SK-N-SH (cell line): Measurements from ENCODE around the gene S100A5. TPM values are rescaled to one million over a fixed set of nuclear protein-coding genes. Genes with fewer than 3 reads are reported as not detected.
"Not testable (repeated sequence)": the region's sequence is repeated elsewhere in the genome, so short reads cannot be mapped to it uniquely, and the experiment has no call there.

Source experiments
- CTCF ChIA-PET: fragments of 300-600, 350-600 bp; formaldehyde crosslinking; extraction: SDS; loops from one replicate; lab custom pipeline; 2021; lab: Yijun Ruan, JAX
- POLR2A ChIA-PET: fragments of 350-600 bp; sonication (Branson Sonifier 250); formaldehyde crosslinking; extraction: SDS; loops from one replicate; lab custom pipeline; 2020; ENCODE audit warnings: antibody characterized with exemption, inconsistent platforms; lab: Yijun Ruan, JAX
- DNase-seq: peaks from one replicate; pipeline ENCODE4 v3.0.0; 2012
- H2AFZ ChIP-seq: fragments of 200-600 bp; sonication (generic); 2 replicates; pipeline ENCODE4 v1.8.1; 2016; ENCODE audit warnings: antibody characterized with exemption, mild to moderate bottlenecking, low read depth
- H3F3A ChIP-seq: fragments of 200-600 bp; sonication (generic); replicated peaks from 2 replicates; pipeline ENCODE3; 2016; ENCODE audit warnings: antibody characterized with exemption, mild to moderate bottlenecking; ENCODE audit not compliant: insufficient read depth
- H3K27ac ChIP-seq, 2 experiments: fragments of 200-500 bp in 1 of 2; fragments of 200-600 bp in 1 of 2; sonication (Bioruptor generic) in 1 of 2; sonication (generic), shearing (Covaris generic) in 1 of 2; 2 replicates each; pipeline versions ENCODE4 v1.5.1 to v1.6.1; 2014 to 2016; ENCODE audit warnings: low read depth in 2 of 2, inconsistent platforms in 1 of 2, low read length in 1 of 2, mild to moderate bottlenecking in 1 of 2, mixed read lengths in 1 of 2
- H3K27me3 ChIP-seq: fragments of 200-600 bp; sonication (generic), shearing (Covaris generic); 2 replicates; pipeline ENCODE4 v1.6.1; 2016; ENCODE audit warnings: mixed run types; ENCODE audit not compliant: insufficient read depth
- H3K36me3 ChIP-seq, 2 experiments: fragments of 200-500 bp in 1 of 2; fragments of 200-600 bp in 1 of 2; sonication (Bioruptor generic) in 1 of 2; sonication (generic) in 1 of 2; replicated peaks in 1 of 2; 2 replicates each; pipeline versions ENCODE3 to v1.5.1; 2014 to 2016; ENCODE audit warnings: low read length in 1 of 2, mild to moderate bottlenecking in 1 of 2; ENCODE audit not compliant: insufficient read depth in 2 of 2, control insufficient read depth in 1 of 2
- H3K4me1 ChIP-seq, 2 experiments: fragments of 200-500 bp in 1 of 2; fragments of 200-600 bp in 1 of 2; sonication (Bioruptor generic) in 1 of 2; sonication (generic), shearing (Covaris generic) in 1 of 2; 2 replicates each; pipeline versions ENCODE4 v1.5.1 to v1.6.1; 2014 to 2016; ENCODE audit warnings: low read depth in 1 of 2, low read length in 1 of 2, mixed run types in 1 of 2; ENCODE audit not compliant: insufficient read depth in 2 of 2, control insufficient read depth in 1 of 2
- H3K4me2 ChIP-seq: fragments of 200-600 bp; sonication (generic), shearing (Covaris generic); 2 replicates; pipeline ENCODE4 v1.6.1; 2017; ENCODE audit warnings: mixed run types
- H3K4me3 ChIP-seq, 2 experiments: fragments of 200-500 bp in 1 of 2; fragments of 200-600 bp in 1 of 2; sonication (Bioruptor generic) in 1 of 2; sonication (generic), shearing (Covaris generic) in 1 of 2; 2 replicates each; pipeline versions ENCODE4 v1.5.1 to v1.8.1; 2014 to 2016; ENCODE audit warnings: low read depth in 2 of 2, inconsistent platforms in 1 of 2, low read length in 1 of 2, mild to moderate bottlenecking in 1 of 2, mixed read lengths in 1 of 2, moderate library complexity in 1 of 2
- H3K79me2 ChIP-seq: fragments of 200-600 bp; sonication (generic); 2 replicates; pipeline ENCODE4 v1.8.1; 2017; ENCODE audit warnings: mild to moderate bottlenecking; ENCODE audit not compliant: insufficient read depth
- H3K9ac ChIP-seq: fragments of 200-600 bp; sonication (generic); 2 replicates; pipeline ENCODE4 v1.6.1; 2017; ENCODE audit warnings: mixed run types
- H3K9me2 ChIP-seq: fragments of 200-600 bp; sonication (generic); 2 replicates; pipeline ENCODE4 v1.6.1; 2017; ENCODE audit warnings: mixed run types
- H3K9me3 ChIP-seq: fragments of 200-600 bp; sonication (generic); 2 replicates; pipeline ENCODE4 v1.6.1; 2017; ENCODE audit warnings: mixed run types, mild to moderate bottlenecking, moderate library complexity
- H4K20me1 ChIP-seq: fragments of 200-600 bp; sonication (generic); 2 replicates; pipeline ENCODE4 v1.6.1; 2017; ENCODE audit warnings: mild to moderate bottlenecking, mixed run types; ENCODE audit not compliant: insufficient read depth
- FOSL2 ChIP-seq: IDR thresholded peaks from 2 replicates; pipeline ENCODE4 v1.4.0; 2012; ENCODE audit warnings: low read depth, mild to moderate bottlenecking, moderate library complexity, borderline replicate concordance
- FOXM1 ChIP-seq: IDR thresholded peaks from 2 replicates; pipeline ENCODE4 v1.4.0; 2012; ENCODE audit warnings: low read depth, mild to moderate bottlenecking
- GABPA ChIP-seq: IDR thresholded peaks from 2 replicates; pipeline ENCODE4 v1.4.0; 2012; ENCODE audit warnings: low read depth, mild to moderate bottlenecking
- GATA2 ChIP-seq: sonication (generic); formaldehyde crosslinking; IDR thresholded peaks from 2 replicates; pipeline ENCODE4 v1.5.0; 2020; ENCODE audit warnings: mild to moderate bottlenecking, missing genetic modification reagents
- NRF1 ChIP-seq: IDR thresholded peaks from 2 replicates; pipeline ENCODE4 v1.6.1; 2012; ENCODE audit warnings: low read depth, mild to moderate bottlenecking, low read length
- TAF1 ChIP-seq: IDR thresholded peaks from 2 replicates; pipeline ENCODE4 v1.6.1; 2012; ENCODE audit warnings: low read depth, mild to moderate bottlenecking, low read length, moderate library complexity, borderline replicate concordance
- WGBS: methylation state at CpG from one replicate; pipeline ENCODE4 v1.1.6; 2017; ENCODE audit warnings: low lambda C conversion rate; 5-methylcytosine and 5-hydroxymethylcytosine counted together
- polyA plus RNA-seq, 3 experiments: library from polyadenylated mRNA; depleted of rRNA; stranded (reverse); fragments of >200 nt; gene quantifications; 2 replicates each; pipeline ENCODE4 v1.2.3, GENCODE V29; 2012
- TF ChIP-seq, protein P1 (sequence below): IDR thresholded peaks from 2 replicates; pipeline ENCODE4 v1.6.1; 2012; ENCODE audit warnings: mild to moderate bottlenecking, low read depth, low read length, moderate library complexity
- TF ChIP-seq, protein P2 (sequence below): fragments of 150-350 bp; IDR thresholded peaks from 2 replicates; pipeline ENCODE4 v1.6.1; 2016; ENCODE audit warnings: mild to moderate bottlenecking, low read depth, low read length

Gene S100A5
- polyA plus RNA-seq, 1 of the 3 experiments (the other 2 are of a cell fraction) = 0.15 TPM

DNA sequence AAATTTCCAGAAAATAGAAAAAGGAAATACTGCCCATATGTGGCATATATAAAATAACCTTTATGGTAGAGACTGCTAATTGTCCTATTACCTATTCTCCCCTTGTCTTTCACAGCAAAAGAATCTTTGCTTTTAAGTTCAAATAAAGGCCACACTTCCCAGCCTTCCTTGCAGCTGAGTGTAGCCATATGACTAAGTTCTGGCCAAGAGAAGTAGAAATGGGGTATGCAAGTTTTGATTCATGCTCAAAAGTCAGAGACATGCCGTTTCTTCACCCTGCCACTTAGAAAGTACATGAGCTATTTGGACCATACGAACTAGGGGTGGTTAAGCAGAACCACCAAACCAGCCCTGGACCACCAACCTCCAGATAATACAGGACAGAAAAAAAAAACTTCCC is 43.2 kb upstream of the S100A5 start (continued):
- TF ChIP-seq, protein P1, sequence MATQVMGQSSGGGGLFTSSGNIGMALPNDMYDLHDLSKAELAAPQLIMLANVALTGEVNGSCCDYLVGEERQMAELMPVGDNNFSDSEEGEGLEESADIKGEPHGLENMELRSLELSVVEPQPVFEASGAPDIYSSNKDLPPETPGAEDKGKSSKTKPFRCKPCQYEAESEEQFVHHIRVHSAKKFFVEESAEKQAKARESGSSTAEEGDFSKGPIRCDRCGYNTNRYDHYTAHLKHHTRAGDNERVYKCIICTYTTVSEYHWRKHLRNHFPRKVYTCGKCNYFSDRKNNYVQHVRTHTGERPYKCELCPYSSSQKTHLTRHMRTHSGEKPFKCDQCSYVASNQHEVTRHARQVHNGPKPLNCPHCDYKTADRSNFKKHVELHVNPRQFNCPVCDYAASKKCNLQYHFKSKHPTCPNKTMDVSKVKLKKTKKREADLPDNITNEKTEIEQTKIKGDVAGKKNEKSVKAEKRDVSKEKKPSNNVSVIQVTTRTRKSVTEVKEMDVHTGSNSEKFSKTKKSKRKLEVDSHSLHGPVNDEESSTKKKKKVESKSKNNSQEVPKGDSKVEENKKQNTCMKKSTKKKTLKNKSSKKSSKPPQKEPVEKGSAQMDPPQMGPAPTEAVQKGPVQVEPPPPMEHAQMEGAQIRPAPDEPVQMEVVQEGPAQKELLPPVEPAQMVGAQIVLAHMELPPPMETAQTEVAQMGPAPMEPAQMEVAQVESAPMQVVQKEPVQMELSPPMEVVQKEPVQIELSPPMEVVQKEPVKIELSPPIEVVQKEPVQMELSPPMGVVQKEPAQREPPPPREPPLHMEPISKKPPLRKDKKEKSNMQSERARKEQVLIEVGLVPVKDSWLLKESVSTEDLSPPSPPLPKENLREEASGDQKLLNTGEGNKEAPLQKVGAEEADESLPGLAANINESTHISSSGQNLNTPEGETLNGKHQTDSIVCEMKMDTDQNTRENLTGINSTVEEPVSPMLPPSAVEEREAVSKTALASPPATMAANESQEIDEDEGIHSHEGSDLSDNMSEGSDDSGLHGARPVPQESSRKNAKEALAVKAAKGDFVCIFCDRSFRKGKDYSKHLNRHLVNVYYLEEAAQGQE = no peak
- TF ChIP-seq FOXM1 (no peak), GABPA (no peak), TAF1 (no peak), GATA2 (CRISPR knock-in tag) (no peak), NRF1 (no peak), FOSL2 (no peak)
- TF ChIP-seq, protein P2, sequence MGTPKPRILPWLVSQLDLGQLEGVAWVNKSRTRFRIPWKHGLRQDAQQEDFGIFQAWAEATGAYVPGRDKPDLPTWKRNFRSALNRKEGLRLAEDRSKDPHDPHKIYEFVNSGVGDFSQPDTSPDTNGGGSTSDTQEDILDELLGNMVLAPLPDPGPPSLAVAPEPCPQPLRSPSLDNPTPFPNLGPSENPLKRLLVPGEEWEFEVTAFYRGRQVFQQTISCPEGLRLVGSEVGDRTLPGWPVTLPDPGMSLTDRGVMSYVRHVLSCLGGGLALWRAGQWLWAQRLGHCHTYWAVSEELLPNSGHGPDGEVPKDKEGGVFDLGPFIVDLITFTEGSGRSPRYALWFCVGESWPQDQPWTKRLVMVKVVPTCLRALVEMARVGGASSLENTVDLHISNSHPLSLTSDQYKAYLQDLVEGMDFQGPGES = no peak

- H3K27ac ChIP-seq, H3K36me3 ChIP-seq, H2AFZ ChIP-seq, POLR2A ChIA-PET, H3F3A ChIP-seq, H3K27me3 ChIP-seq, H3K79me2 ChIP-seq, H3K4me3 ChIP-seq, H3K4me1 ChIP-seq, H3K9ac ChIP-seq, CTCF ChIA-PET, H4K20me1 ChIP-seq, H3K4me2 ChIP-seq, H3K9me2 ChIP-seq, DNase-seq, H3K9me3 ChIP-seq: not testable (repeated sequence)
- 80% methylated on average over 2 of the region's 3 CpGs for WGBS
Observed at GRCh38 chr1:153583514-153583913, 42.8 kb upstream of the S100A5 start.

DNA sequence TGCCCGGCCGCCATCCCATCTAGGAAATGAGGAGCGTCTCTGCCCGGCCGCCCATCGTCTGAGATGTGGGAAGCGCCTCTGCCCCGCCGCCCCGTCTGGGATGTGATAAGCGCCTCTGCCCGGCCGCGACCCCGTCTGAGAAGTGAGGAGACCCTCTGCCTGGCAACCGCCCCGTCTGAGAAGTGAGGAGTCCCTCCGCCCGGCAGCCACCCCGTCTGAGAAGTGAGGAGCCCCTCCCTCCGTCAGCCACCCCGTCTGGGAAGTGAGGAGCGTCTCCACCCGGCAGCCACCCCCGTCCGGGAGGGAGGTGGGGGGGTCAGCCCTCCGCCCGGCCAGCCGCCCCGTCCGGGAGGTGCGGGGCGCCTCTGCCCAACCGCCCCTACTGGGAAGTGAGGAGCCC is 42.1 kb upstream of the S100A5 start:
- H3K9me3 ChIP-seq, CTCF ChIA-PET, H3K36me3 ChIP-seq, H3K9ac ChIP-seq, H3K27me3 ChIP-seq, H3K4me2 ChIP-seq, DNase-seq, H4K20me1 ChIP-seq, H3F3A ChIP-seq, H3K4me3 ChIP-seq, H3K79me2 ChIP-seq, POLR2A ChIA-PET, H2AFZ ChIP-seq, H3K9me2 ChIP-seq, H3K27ac ChIP-seq: not testable (repeated sequence)
- H3K4me1 ChIP-seq = peaks cover 3 to 15% of the 10 kb centered on the region in 2 experiments
- WGBS = 90% methylated on average over 2 of the region's 34 CpGs
